Measurements from ENCODE around the gene MLANA. TPM values are rescaled to one million over a fixed set of nuclear protein-coding genes. Genes with fewer than 3 reads are reported as not detected.

MLANA gene
- total and polyA plus RNA-seq, 11 donors = not detected

DNA sequence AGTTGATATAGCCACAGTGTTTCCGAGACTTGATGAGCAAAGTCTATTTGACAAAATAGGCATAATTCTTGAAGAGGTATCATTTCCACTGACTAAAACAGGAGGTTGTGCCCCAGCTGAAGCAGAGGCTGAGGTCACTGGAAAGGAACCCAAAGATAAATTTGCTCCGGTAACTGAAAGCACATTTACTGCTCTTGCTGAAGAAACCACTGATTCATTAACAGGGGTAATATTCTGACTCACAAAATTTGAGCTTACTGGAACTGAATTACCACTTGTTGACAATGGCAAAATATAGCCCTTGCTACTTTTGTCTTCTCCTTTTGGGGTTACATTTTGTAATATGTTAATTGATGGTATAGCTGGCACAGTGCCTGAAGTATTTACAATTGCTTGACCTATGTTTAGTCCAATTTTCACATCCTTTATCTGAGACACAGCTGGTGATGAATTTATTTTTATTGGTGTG, 30.2 kb downstream of the MLANA start:
- no peak overlapping the region for H3K27ac ChIP-seq
- WGBS, 4 donors = 63 to 98% (median 95%) methylated on average over 2 of the region's 2 CpGs
- no peaks in the 10 kb centered on the region for H3K4me1 ChIP-seq
- ATAC-seq (no peak), DNase-seq (no peak)
- H3K27me3 ChIP-seq = no peaks in the 10 kb centered on the region
- intact Hi-C loops (cut with DNase I) = no loop called here
- H3K4me3 ChIP-seq = no peak overlapping the region
- H3K36me3 ChIP-seq = peaks cover 0 to 74% (median 55%) of the 10 kb centered on the region in 9 donors
- no peaks in the 10 kb centered on the region for H3K9me3 ChIP-seq
- TF ChIP-seq, protein P1, sequence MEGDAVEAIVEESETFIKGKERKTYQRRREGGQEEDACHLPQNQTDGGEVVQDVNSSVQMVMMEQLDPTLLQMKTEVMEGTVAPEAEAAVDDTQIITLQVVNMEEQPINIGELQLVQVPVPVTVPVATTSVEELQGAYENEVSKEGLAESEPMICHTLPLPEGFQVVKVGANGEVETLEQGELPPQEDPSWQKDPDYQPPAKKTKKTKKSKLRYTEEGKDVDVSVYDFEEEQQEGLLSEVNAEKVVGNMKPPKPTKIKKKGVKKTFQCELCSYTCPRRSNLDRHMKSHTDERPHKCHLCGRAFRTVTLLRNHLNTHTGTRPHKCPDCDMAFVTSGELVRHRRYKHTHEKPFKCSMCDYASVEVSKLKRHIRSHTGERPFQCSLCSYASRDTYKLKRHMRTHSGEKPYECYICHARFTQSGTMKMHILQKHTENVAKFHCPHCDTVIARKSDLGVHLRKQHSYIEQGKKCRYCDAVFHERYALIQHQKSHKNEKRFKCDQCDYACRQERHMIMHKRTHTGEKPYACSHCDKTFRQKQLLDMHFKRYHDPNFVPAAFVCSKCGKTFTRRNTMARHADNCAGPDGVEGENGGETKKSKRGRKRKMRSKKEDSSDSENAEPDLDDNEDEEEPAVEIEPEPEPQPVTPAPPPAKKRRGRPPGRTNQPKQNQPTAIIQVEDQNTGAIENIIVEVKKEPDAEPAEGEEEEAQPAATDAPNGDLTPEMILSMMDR (IDR thresholded peaks at IDR 0.05) = no peak
- TF ChIP-seq POLR2A (IDR thresholded peaks at IDR 0.05) = no peak

DNA sequence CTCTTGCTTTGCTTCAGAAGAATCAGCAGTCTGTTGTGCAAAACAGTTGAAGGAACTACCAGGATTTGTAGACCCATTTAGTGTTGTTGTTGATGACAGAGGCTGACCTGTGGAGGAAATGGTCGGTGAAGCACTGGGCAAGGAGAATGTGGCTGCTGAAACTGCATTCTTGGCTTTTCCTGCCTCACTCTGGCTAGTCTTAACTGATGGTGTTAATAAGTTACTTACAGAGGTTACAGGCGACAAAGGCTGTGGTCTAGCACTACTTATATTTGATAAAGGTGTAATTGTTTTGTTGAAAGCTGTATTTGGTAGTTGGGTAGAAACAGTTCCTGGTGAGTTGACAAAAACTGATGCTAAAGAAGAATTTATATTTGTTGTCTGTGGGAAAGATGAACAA, 31.5 kb downstream of the MLANA start:
- Histone ChIP-seq H3K27me3 (no peaks in the 10 kb centered on the region), H3K36me3 (peaks cover 0 to 87% (median 66%) of the 10 kb centered on the region in 9 donors), H3K4me1 (no peaks in the 10 kb centered on the region), H3K27ac (no peak overlapping the region), H3K4me3 (no peak overlapping the region), H3K9me3 (no peaks in the 10 kb centered on the region)
- ATAC-seq (no peak), DNase-seq (no peak)
- no peak for TF ChIP-seq POLR2A (IDR thresholded peaks at IDR 0.05)
- TF ChIP-seq, protein P1 (IDR thresholded peaks at IDR 0.05) = no peak
- intact Hi-C loops (cut with DNase I) = no loop called here
- WGBS, 4 donors = 86 to 98% (median 92%) methylated on average over 2 of the region's 2 CpGs

DNA sequence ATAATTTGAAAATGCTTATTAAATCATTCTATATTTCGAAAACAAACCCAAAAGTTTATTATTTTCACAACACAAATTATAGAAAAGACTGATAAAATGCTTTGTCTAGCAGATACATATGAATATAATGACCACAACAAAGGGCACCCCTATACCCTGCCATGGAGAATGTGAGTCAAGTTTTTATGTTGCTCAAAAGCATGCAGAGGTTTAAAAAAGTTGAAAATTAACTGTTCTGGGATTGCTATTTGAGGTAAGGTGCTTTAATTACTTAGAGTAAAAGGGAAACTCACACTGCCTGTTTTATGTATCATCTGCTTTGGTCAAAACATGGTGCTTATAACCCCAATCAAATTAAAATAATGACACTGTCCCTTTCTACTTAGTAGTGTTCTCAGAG, 41.0 kb downstream of the MLANA start:
- intact Hi-C loops (cut with DNase I) = loop anchor here in 2 of 10 donors (10.0 kb wide), 2 partner anchors 57 to 73 kb away; a partner anchor contains a TSS
- Histone ChIP-seq H3K27ac (no peak overlapping the region), H3K4me3 (no peak overlapping the region), H3K36me3 (peaks cover 0 to 49% (median 22%) of the 10 kb centered on the region in 9 donors), H3K9me3 (no peaks in the 10 kb centered on the region), H3K27me3 (no peaks in the 10 kb centered on the region), H3K4me1 (no peaks in the 10 kb centered on the region)
- WGBS, 4 donors = 96 to 100% (median 99%) methylated on average over 1 of the region's 1 CpG
- no peak for DNase-seq
- no peak for ATAC-seq
- TF ChIP-seq, protein P1 (IDR thresholded peaks at IDR 0.05) = no peak
- no peak for TF ChIP-seq POLR2A (IDR thresholded peaks at IDR 0.05)

DNA sequence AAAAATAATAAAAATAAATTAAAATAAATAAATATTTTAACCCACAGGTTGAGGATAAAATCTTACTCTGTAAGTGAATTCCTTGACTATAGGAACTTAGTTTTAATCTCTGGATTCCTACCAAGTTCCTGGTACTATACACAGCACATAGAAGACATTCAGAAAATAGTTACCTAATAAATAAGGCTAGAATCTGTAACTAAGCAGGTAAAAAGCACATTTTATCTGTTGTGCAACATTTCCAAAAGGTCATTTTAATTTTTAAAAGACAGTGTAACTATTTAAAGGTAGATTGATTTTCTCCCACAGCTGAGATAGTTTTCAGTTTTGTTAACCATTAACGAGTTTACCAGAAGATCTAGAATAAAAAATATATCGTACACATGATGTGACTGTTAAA, 47.8 kb downstream of the MLANA start:
- H3K4me1 ChIP-seq = no peaks in the 10 kb centered on the region
- no peak for TF ChIP-seq POLR2A (IDR thresholded peaks at IDR 0.05)
- TF ChIP-seq, protein P1 (IDR thresholded peaks at IDR 0.05) = no peak
- no peaks in the 10 kb centered on the region for H3K9me3 ChIP-seq
- no peak overlapping the region for H3K4me3 ChIP-seq
- intact Hi-C loops (cut with DNase I) = loop anchor here in 2 of 10 donors (10.0 kb wide), 2 partner anchors 64 to 66 kb away; a partner anchor contains a TSS
- H3K36me3 ChIP-seq = peaks cover 0 to 10% (median 3%) of the 10 kb centered on the region in 9 donors
- DNase-seq (no peak), ATAC-seq (no peak)
- no peaks in the 10 kb centered on the region for H3K27me3 ChIP-seq
- WGBS, 4 donors = 92 to 95% (median 94%) methylated on average over 2 of the region's 2 CpGs
- H3K27ac ChIP-seq = no peak overlapping the region

Measured in heart left ventricle (tissue), 16 donors.